Transverse colon (tissue), 4 donors: Measurements from ENCODE around the gene GALNT17. TPM values are rescaled to one million over a fixed set of nuclear protein-coding genes. Genes with fewer than 3 reads are reported as not detected.

Experiments
- DNase-seq: peaks from one replicate; pipeline ENCODE4 v3.0.0-alpha.2; 2019
- H3K27ac ChIP-seq, 4 donors: fragments of 200-600 bp; sonication (generic); 2 replicates each; pipeline ENCODE4 v1.5.1; 2016 to 2018; ENCODE audit warnings: inconsistent platforms in 4 of 4
- H3K27me3 ChIP-seq: fragments of 200-600 bp; sonication (generic); 2 replicates; pipeline ENCODE4 v1.5.1; 2017; ENCODE audit warnings: inconsistent platforms
- H3K36me3 ChIP-seq, 4 donors: fragments of 200-600 bp; sonication (generic); 2 replicates each; pipeline ENCODE4 v1.5.1; 2017 to 2019; ENCODE audit warnings: inconsistent platforms in 4 of 4
- H3K4me1 ChIP-seq, 4 donors: fragments of 200-600 bp; sonication (generic); 2 replicates each; pipeline ENCODE4 v1.5.1; 2017 to 2020; ENCODE audit warnings: inconsistent platforms in 4 of 4
- H3K4me3 ChIP-seq, 4 donors: fragments of 200-600 bp; sonication (generic); 1 replicate in 1 of 4; 2 replicates in 3 of 4; pipeline versions ENCODE4 v1.5.1 to v1.6.1; 2017 to 2019; ENCODE audit warnings: inconsistent platforms in 4 of 4
- H3K9me3 ChIP-seq, 2 donors: fragments of 200-600 bp; sonication (generic); 2 replicates each; pipeline ENCODE4 v1.5.1; 2017 to 2019; ENCODE audit warnings: inconsistent platforms in 2 of 2
- CTCF ChIP-seq, 5 experiments: fragments of 200-600 bp in 3 of 5; fragments of 450-650 bp in 2 of 5; sonication (generic) in 3 of 5; IDR thresholded peaks; 1 replicate in 2 of 5; 2 replicates in 3 of 5; pipeline ENCODE4 v1.5.1; 2016 to 2017; ENCODE audit warnings: antibody characterized with exemption in 5 of 5, inconsistent platforms in 3 of 5, mild to moderate bottlenecking in 2 of 5, moderate library complexity in 1 of 5
- EP300 ChIP-seq: sonication (generic); formaldehyde crosslinking; IDR thresholded peaks from one replicate; pipeline ENCODE4 v1.6.1; 2017; ENCODE audit warnings: antibody characterized with exemption, low read depth
- POLR2A ChIP-seq: fragments of 450-650 bp; IDR thresholded peaks from one replicate; pipeline ENCODE4 v1.6.1; 2016; ENCODE audit warnings: antibody characterized with exemption, mild to moderate bottlenecking, moderate library complexity
- POLR2AphosphoS5 ChIP-seq, 3 donors: sonication (generic); formaldehyde crosslinking; IDR thresholded peaks; one replicate each; pipeline ENCODE4 v1.6.1; 2016; ENCODE audit warnings: antibody characterized with exemption in 3 of 3
- WGBS, 2 donors: methylation state at CpG; one replicate each; pipeline ENCODE4 v1.1.5; 2018; ENCODE audit warnings: low coverage in 1 of 2; 5-methylcytosine and 5-hydroxymethylcytosine counted together
- in situ Hi-C, 4 donors: fragments of 200-750 bp; cut with MboI; loops; one replicate each; pipeline versions ENCODE4 v1.15.0 to v1.15.1; 2017; ENCODE audit warnings: low sequenced_read_pairs in 3 of 4, low pct_ligation_motif_present in 1 of 4, low pct_unique_long_range_greater_than_20kb in 1 of 4
- intact Hi-C: fragments of 100-400 bp; cut with DNase I; formaldehyde crosslinking; loops from one replicate; pipeline ENCODE4 v1.15.1; 2023; ENCODE audit warnings: low total_unique reads
- total RNA-seq, 4 donors: library from RNA; depleted of rRNA; stranded (reverse); fragments of >200 nt; gene quantifications; one replicate each; pipeline ENCODE4 v1.1.0, GENCODE V29; 2016

The GALNT17 gene
- total RNA-seq, 4 donors from 2014 or later: 2.6 to 6.6 (median 5.7) TPM

GRCh38 chr7:71267734-71268469 is 136.0 kb downstream of the GALNT17 start:
- TF ChIP-seq CTCF (IDR thresholded peaks at IDR 0.05) (no peak), POLR2AphosphoS5 (IDR thresholded peaks at IDR 0.05) (no peak), EP300 (no peak), POLR2A (no peak)
- intact Hi-C loops: loop anchor here (5.0 kb wide), 1 partner anchor 294 kb away; no protein-coding TSS in a partner anchor
- Histone ChIP-seq H3K27ac (no peak overlapping the region), H3K4me1 (peaks cover 0 to 7% (median 2%) of the 10 kb centered on the region in 4 donors), H3K27me3 (no peaks in the 10 kb centered on the region), H3K4me3 (no peak overlapping the region), H3K9me3 (no peaks in the 10 kb centered on the region), H3K36me3 (no peaks in the 10 kb centered on the region)
- no peak for DNase-seq
- 53 to 60% methylated on average over 2 to 5 of the region's 5 CpGs for WGBS, 2 donors
- in situ Hi-C loops: no loop called here

GRCh38 chr7:71270558-71270957 is 138.6 kb downstream of the GALNT17 start:
- DNase-seq: no peak
- intact Hi-C loops: no loop called here
- WGBS, 2 donors: 45 to 47% methylated on average over 2 of the region's 2 CpGs
- no peak overlapping the region for H3K4me3 ChIP-seq
- TF ChIP-seq CTCF (IDR thresholded peaks at IDR 0.05) (no peak), POLR2A (no peak), EP300 (no peak)
- H3K9me3 ChIP-seq: no peaks in the 10 kb centered on the region
- peak overlapping the region in 3 of 4 donors; percentile 3 to 73 (median 67) for H3K27ac ChIP-seq
- in situ Hi-C loops: no loop called here
- H3K27me3 ChIP-seq: no peaks in the 10 kb centered on the region
- H3K36me3 ChIP-seq: no peaks in the 10 kb centered on the region
- H3K4me1 ChIP-seq: peaks cover 0 to 14% (median 2%) of the 10 kb centered on the region in 4 donors

- intact Hi-C loops: no loop called here
- in situ Hi-C loops: no loop called here
- Histone ChIP-seq H3K4me3 (no peak overlapping the region), H3K27ac (peak overlapping the region; percentile 53 to 73 (median 70)), H3K36me3 (no peaks in the 10 kb centered on the region), H3K4me1 (peaks cover 0 to 14% (median 2%) of the 10 kb centered on the region in 4 donors), H3K27me3 (no peaks in the 10 kb centered on the region), H3K9me3 (no peaks in the 10 kb centered on the region)
- no peak for TF ChIP-seq CTCF (IDR thresholded peaks at IDR 0.05)
- no peak for TF ChIP-seq POLR2AphosphoS5 (IDR thresholded peaks at IDR 0.05)
- TF ChIP-seq POLR2A: no peak
- no peak for TF ChIP-seq EP300
- 57 to 60% methylated on average over 6 to 8 of the region's 8 CpGs for WGBS, 2 donors
- no peak for DNase-seq
Observed at GRCh38 chr7:71271203-71271602, 139.3 kb downstream of the GALNT17 start.

- H3K9me3 ChIP-seq: no peaks in the 10 kb centered on the region
- H3K27me3 ChIP-seq: no peaks in the 10 kb centered on the region
- 40 to 41% methylated on average over 5 to 6 of the region's 6 CpGs for WGBS, 2 donors
- H3K36me3 ChIP-seq: no peaks in the 10 kb centered on the region
- no peak for TF ChIP-seq CTCF (IDR thresholded peaks at IDR 0.05)
- TF ChIP-seq POLR2A: no peak
- no peak for TF ChIP-seq EP300
- no peak for TF ChIP-seq POLR2AphosphoS5 (IDR thresholded peaks at IDR 0.05)
- intact Hi-C loops: no loop called here
- H3K4me1 ChIP-seq: peaks cover 0 to 10% (median 2%) of the 10 kb centered on the region in 4 donors
- peak overlapping the region; percentile 53 to 73 (median 70) for H3K27ac ChIP-seq
- in situ Hi-C loops: no loop called here
- no peak for DNase-seq
- H3K4me3 ChIP-seq: no peak overlapping the region
Observed at GRCh38 chr7:71272509-71273490, 140.9 kb downstream of the GALNT17 start.
